Ishikawa (cell line): ENCODE measurements around the gene COL28A1.

ENCODE experiments used
- CEBPB ChIP-seq: IDR thresholded peaks from 2 replicates; pipeline ENCODE4 v1.6.1; 2012
- EGR1 ChIP-seq: IDR thresholded peaks from 2 replicates; pipeline ENCODE4 v1.6.1; 2012
- EP300 ChIP-seq: IDR thresholded peaks from 2 replicates; pipeline ENCODE4 v1.6.1; 2012; ENCODE audit warnings: borderline replicate concordance
- MAX ChIP-seq: IDR thresholded peaks from 2 replicates; pipeline ENCODE4 v1.6.1; 2012
- RAD21 ChIP-seq: IDR thresholded peaks from 2 replicates; pipeline ENCODE4 v1.6.1; 2012; ENCODE audit warnings: low read depth
- TAF1 ChIP-seq: IDR thresholded peaks from 2 replicates; pipeline ENCODE4 v1.6.1; 2012; ENCODE audit warnings: low read depth, mild to moderate bottlenecking
- YY1 ChIP-seq: IDR thresholded peaks from 2 replicates; pipeline ENCODE4 v1.6.1; 2012; ENCODE audit warnings: low read depth

- TF ChIP-seq EGR1: no peak
- TF ChIP-seq EP300: no peak
- TF ChIP-seq CEBPB: no peak
- TF ChIP-seq YY1: no peak
- TF ChIP-seq TAF1: no peak
- TF ChIP-seq MAX: no peak
- no peak for TF ChIP-seq RAD21
These were observed 46.0 kb upstream of the COL28A1 start for GRCh38 chr7:7581531-7582179.
